Adrenal gland (tissue), 12 donors: ENCODE results near the gene LYPD1. TPM values are rescaled to one million over a fixed set of nuclear protein-coding genes. Genes with fewer than 3 reads are reported as not detected.

Source experiments
- DNase-seq, 7 donors: peaks; one replicate each; pipeline ENCODE4 v3.0.0-alpha.2; 2019 to 2020
- H3K27ac ChIP-seq, 5 donors: fragments of 200-600 bp; sonication (generic) in 4 of 5; 1 replicate in 3 of 5; 2 replicates in 2 of 5; pipeline versions ENCODE4 v1.5.1 to v1.8.0; 2016 to 2020; ENCODE audit warnings: mild to moderate bottlenecking in 1 of 5
- H3K27me3 ChIP-seq: fragments of 200-600 bp; 2 replicates; pipeline ENCODE4 v1.8.0; 2021
- H3K36me3 ChIP-seq, 2 donors: fragments of 200-600 bp; replicated peaks in 1 of 2; 1 replicate in 1 of 2; 2 replicates in 1 of 2; pipeline versions ENCODE4 v1.5.1 to v1.8.0; 2018 to 2022
- H3K4me1 ChIP-seq, 2 donors: fragments of 200-600 bp; replicated peaks in 1 of 2; 1 replicate in 1 of 2; 2 replicates in 1 of 2; pipeline versions ENCODE4 v1.5.1 to v1.8.0; 2018 to 2021
- H3K4me3 ChIP-seq, 4 donors: fragments of 200-600 bp; sonication (generic) in 3 of 4; one replicate each; pipeline ENCODE4 v1.5.1; 2016 to 2018
- H3K9me3 ChIP-seq, 3 donors: fragments of 200-600 bp; sonication (generic) in 1 of 3; replicated peaks in 1 of 3; 1 replicate in 2 of 3; 2 replicates in 1 of 3; pipeline versions ENCODE4 v1.5.1 to v1.8.0; 2016 to 2021
- POLR2A ChIP-seq, 2 donors: fragments of 450-650 bp; IDR thresholded peaks; one replicate each; pipeline ENCODE4 v1.6.1; 2017; ENCODE audit warnings: antibody characterized with exemption in 2 of 2, mild to moderate bottlenecking in 2 of 2, moderate library complexity in 1 of 2
- WGBS, 4 donors: extraction: QIAGEN DNeasy Blood & Tissue Kit in 2 of 4; methylation state at CpG; one replicate each; pipeline versions ENCODE4 v1.1.5 to v1.1.7; 2013 to 2017; 5-methylcytosine and 5-hydroxymethylcytosine counted together
- intact Hi-C, 2 donors: fragments of 100-400 bp; cut with DNase I; formaldehyde crosslinking; loops; one replicate each; pipeline versions ENCODE4 v1.14.1 to v1.15.0; 2022 to 2023
- polyA plus RNA-seq, 3 donors: library from polyadenylated mRNA; stranded (reverse); fragments of 200-250 nt in 2 of 3; fragments of 350-450 nt in 1 of 3; fragmentation: Illumina TruSeq in 1 of 3; extraction: RNeasy Lipid Tissue Mini Kit (QIAGEN cat#74804) in 1 of 3; gene quantifications; one replicate each; pipeline ENCODE4 v1.2.3, GENCODE V29; 2013 to 2014
- total RNA-seq, 9 donors: library from RNA; depleted of rRNA in 4 of 9; stranded (reverse); fragments of >200 nt in 4 of 9; fragments of 120-200 nt in 1 of 9; fragmentation: NEBNext Ultra II Directional in 1 of 9; extraction: Animal tissue kit (Norgen Biotek cat#: 25700) in 1 of 9; gene quantifications; one replicate each; pipeline versions ENCODE4 v1.1.0 to v1.2.4, GENCODE V29; 2013 to 2023
- TF ChIP-seq, protein P1 (sequence below), 6 experiments: fragments of 450-650 bp in 4 of 6; fragments of 200-600 bp in 2 of 6; sonication (generic) in 1 of 6; IDR thresholded peaks; 1 replicate in 5 of 6; 2 replicates in 1 of 6; pipeline versions ENCODE4 v1.5.1 to v1.8.0; 2016 to 2021; ENCODE audit warnings: antibody characterized with exemption in 6 of 6, mild to moderate bottlenecking in 2 of 6, moderate library complexity in 1 of 6
- donor health status: healthy with polysubstance abuse.
- donor health status: Bipolar disorder and iron deficiency.
- donor health status: DM: yes; HTN: yes; CAD: no.
- donor health status: DM: no; HTN: no; CAD: no.
- donor health status: DM: no; HTN: no; CAD: no.
- donor health status: DM: yes; HTN: yes; CAD: no.

The LYPD1 gene
- total and polyA plus RNA-seq, 12 donors = 0.22 to 6.9 (median 0.80) TPM; not detected in 2

DNA sequence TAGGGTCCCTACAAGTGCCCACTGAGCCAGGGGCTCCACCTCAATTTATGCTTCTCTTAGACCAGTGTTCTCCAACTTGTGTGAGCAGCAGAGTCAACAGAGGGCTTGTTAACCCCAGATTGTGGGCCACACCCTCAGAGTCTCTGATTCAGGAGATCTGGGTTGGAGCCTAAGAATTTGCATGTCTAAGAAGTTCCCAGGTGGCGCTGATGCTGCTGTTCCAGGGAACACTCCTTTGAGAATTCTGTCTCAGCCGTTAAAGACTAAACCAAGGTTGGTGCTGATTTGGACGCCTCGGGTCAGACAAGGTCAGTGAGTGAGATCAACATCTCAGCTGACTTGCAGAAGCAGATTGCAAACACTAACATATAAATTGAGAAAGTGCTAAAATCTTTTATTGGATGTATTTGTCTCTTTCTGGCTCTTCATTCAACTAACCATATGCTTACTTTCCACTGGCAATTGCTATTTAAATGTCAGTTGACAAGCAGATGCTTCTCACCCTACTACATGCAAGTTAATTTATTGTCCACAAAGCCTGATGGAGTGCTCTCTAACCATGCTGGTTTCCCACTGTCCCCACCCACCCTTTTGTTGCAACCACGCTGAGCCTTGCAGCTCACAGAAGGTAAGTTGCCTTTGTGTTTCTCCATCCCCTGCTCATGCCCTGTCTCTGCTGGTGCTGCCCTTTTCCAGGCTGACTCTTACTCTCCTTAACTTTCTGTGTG lies 31.5 kb downstream of the LYPD1 start:
- H3K27ac ChIP-seq = no peak overlapping the region
- H3K36me3 ChIP-seq = no peaks in the 10 kb centered on the region
- 60 to 76% (median 75%) methylated on average over 5 of the region's 5 CpGs for WGBS, 4 donors
- no peak for TF ChIP-seq POLR2A (IDR thresholded peaks at IDR 0.05)
- TF ChIP-seq, protein P1, sequence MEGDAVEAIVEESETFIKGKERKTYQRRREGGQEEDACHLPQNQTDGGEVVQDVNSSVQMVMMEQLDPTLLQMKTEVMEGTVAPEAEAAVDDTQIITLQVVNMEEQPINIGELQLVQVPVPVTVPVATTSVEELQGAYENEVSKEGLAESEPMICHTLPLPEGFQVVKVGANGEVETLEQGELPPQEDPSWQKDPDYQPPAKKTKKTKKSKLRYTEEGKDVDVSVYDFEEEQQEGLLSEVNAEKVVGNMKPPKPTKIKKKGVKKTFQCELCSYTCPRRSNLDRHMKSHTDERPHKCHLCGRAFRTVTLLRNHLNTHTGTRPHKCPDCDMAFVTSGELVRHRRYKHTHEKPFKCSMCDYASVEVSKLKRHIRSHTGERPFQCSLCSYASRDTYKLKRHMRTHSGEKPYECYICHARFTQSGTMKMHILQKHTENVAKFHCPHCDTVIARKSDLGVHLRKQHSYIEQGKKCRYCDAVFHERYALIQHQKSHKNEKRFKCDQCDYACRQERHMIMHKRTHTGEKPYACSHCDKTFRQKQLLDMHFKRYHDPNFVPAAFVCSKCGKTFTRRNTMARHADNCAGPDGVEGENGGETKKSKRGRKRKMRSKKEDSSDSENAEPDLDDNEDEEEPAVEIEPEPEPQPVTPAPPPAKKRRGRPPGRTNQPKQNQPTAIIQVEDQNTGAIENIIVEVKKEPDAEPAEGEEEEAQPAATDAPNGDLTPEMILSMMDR (IDR thresholded peaks at IDR 0.05) = no peak
- no peaks in the 10 kb centered on the region for H3K27me3 ChIP-seq
- H3K4me1 ChIP-seq = no peaks in the 10 kb centered on the region
- intact Hi-C loops = no loop called here
- no peak for DNase-seq
- no peaks in the 10 kb centered on the region for H3K9me3 ChIP-seq
- no peak overlapping the region for H3K4me3 ChIP-seq

DNA sequence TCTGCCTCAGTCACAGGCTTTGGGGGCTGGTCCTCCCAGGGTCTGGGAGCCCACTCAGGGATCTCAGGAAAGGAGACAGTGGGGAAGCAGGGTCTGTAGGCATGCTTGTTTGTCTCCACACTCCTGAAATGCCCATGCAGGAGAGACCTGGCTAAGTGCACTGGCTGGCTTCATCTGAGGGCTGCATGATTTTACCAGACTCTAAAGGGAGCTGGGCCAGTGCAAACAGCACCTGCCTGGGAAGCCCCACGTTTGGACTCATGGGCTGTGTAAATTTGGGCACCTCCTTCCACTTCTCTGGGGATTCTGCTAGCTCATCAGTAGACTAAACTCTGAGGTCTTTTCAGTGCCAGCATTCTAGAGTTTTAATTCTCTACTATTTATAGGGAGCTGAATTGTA lies 33.7 kb downstream of the LYPD1 start:
- WGBS, 4 donors = 33 to 50% (median 47%) methylated on average over 1 of the region's 1 CpG; no CpG with 5 or more reads in 1 of the 4 donors
- Histone ChIP-seq H3K9me3 (no peaks in the 10 kb centered on the region), H3K36me3 (no peaks in the 10 kb centered on the region), H3K27ac (no peak overlapping the region), H3K4me1 (no peaks in the 10 kb centered on the region), H3K27me3 (no peaks in the 10 kb centered on the region), H3K4me3 (no peak overlapping the region)
- TF ChIP-seq POLR2A (IDR thresholded peaks at IDR 0.05) = no peak
- TF ChIP-seq, protein P1 (IDR thresholded peaks at IDR 0.05) = no peak
- intact Hi-C loops = no loop called here
- no peak for DNase-seq

DNA sequence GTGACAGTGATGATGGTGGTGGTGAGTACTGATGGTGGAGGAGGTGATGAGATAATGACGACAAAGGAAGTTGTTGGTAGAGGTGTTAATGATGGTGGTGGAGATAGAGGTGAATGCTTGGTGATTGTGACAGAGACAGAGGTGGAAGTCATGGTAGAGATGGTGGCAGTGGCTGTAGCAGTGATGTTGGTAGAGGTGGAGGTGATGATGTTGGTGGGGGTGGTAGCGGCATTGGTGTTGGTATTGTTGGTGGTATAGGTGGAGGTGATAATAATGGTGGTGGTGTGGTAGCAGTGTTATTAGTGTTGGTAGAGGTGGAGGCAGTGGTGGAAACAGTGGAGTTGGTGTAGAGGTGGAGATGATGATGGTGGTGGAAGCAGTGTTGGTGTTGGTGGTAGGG lies 36.4 kb downstream of the LYPD1 start:
- Histone ChIP-seq H3K27me3 (no peaks in the 10 kb centered on the region), H3K27ac (no peak overlapping the region), H3K4me3 (no peak overlapping the region), H3K9me3 (no peaks in the 10 kb centered on the region), H3K4me1 (no peaks in the 10 kb centered on the region), H3K36me3 (no peaks in the 10 kb centered on the region)
- 87 to 97% (median 93%) methylated on average over 2 of the region's 2 CpGs for WGBS, 4 donors
- no peak for DNase-seq
- intact Hi-C loops = no loop called here
- TF ChIP-seq, protein P1 (IDR thresholded peaks at IDR 0.05) = no peak
- TF ChIP-seq POLR2A (IDR thresholded peaks at IDR 0.05) = no peak

DNA sequence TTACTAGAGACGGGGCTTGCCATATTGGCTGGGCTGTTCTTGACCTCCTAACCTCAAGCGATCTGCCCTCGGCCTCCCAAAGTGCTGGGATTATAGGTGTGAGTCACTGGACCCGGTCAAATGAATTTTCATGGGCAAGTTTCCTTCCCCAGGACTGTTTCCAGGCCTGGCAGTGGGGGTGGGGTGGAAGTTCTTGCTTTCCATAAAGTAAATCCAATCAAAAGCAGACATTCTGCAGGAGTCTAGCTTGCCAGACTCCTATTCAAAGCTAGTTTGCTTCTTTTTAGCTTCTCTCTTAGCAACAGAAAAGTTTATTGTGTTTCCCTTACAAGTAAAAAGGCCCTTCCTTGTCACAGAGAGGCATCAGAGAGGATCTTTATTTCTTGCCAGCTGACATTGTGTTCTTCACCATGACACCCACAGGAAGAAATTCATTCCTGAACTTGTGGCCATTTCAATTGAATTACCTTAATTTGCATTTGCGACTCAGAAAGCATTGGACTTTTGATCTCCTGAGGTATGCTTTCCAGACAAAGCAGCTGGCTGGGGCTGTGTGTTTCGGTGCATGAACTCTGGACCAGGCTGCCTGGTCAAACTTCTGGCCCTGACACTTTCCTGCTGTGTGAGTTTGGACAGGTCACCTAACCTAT lies 37.9 kb downstream of the LYPD1 start:
- no peak overlapping the region for H3K4me3 ChIP-seq
- intact Hi-C loops = no loop called here
- TF ChIP-seq, protein P1 (IDR thresholded peaks at IDR 0.05) = no peak
- TF ChIP-seq POLR2A (IDR thresholded peaks at IDR 0.05) = no peak
- H3K27me3 ChIP-seq = no peaks in the 10 kb centered on the region
- no peaks in the 10 kb centered on the region for H3K9me3 ChIP-seq
- H3K4me1 ChIP-seq = no peaks in the 10 kb centered on the region
- DNase-seq = no peak
- whole genome bisulfite sequencing, 4 donors = 46 to 66% (median 56%) methylated on average over 6 of the region's 6 CpGs
- no peaks in the 10 kb centered on the region for H3K36me3 ChIP-seq
- no peak overlapping the region for H3K27ac ChIP-seq
